C1 segment of cervical spinal cord (tissue), 14 donors: ENCODE results near the gene SHLD1.

Experiments
- DNase-seq, 14 donors: peaks; one replicate each; lab custom pipeline; 2025; lab: John Stamatoyannopoulos, UW

SHLD1 gene

GRCh38 chr20:5845681-5846615, 95.7 kb downstream of the SHLD1 start:
- DNase-seq: peak in 1 of 14 donors; percentile 70

GRCh38 chr20:5848711-5849505, 98.7 kb downstream of the SHLD1 start:
- DNase-seq: peak in 4 of 14 donors; percentile 2 to 97 (median 9)

- no peak for DNase-seq
Measured at GRCh38 chr20:5855939-5856338, 105.7 kb downstream of the SHLD1 start.

DNA sequence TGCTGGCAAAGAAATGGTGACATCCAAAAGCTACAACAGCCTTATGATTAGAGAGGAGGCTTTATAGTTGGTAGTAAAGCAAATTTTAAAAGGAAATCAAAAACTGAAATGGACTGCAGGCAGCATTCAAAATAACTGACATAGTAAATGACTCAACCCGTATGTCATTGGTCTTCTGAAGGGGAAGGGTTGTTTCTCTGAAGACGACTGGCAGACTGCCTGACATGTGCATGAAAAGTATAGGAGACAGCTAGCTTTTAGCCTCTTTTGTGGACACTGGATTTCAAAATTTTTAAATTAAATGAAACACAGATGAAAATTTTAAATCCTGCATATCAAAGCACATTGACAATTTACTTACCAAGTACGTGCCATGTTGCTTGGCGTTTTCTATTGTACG, 109.4 kb downstream of the SHLD1 start:
- DNase-seq: no peak

DNA sequence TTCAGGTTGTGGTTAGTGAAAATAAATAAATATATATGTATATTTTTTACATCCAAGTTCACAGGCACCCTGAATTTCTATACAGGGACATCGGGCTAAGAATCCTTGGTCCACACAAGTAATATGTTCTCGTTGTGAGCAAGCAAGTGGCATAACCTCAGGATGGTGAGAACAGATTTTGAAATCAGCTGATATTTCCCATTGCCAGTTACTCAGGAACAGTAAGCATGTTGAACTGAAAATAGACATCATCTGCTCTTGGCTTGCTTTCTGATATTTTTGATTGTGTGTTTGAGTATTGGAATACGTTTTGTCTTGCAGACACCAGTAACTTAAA, 112.5 kb downstream of the SHLD1 start:
- DNase-seq: peak in 1 of 14 donors; percentile 86

DNA sequence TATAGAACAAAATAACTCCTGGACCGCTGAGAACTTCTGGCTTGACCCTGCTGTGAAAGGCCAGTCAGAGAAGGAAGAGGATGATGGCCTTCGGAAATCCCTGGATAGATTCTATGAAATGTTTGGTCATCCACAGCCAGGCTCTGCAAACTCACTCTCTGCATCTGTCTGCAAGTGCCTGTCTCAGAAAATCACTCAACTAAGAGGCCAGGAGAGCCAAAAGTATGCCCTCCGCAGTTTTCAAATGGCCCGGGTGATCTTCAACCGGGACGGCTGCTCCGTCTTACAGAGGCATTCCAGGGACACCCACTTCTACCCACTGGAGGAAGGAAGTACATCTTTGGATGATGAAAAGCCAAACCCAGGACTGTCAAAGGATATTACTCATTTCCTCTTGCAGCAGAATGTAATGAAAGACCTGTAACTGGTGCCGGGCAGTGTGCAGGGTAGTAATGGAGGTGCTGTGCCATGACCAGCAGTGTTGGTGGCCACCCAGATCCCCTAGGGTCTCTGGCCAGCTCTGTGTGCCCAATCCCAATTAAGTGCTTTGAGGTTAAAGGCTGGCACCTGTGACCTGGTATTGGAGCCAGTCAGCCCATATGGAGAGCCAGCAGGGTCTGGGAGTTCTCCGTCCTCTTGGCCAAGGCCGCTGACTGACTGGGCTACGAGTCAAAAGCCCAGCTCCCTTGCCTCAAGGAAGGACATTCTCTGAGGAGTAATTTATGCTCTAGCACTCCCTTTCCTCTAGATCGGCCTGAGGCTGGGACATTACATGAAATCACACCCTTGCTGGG, 113.0 kb downstream of the SHLD1 start:
- DNase-seq: peak in 6 of 14 donors; percentile 1 to 99 (median 28)

DNA sequence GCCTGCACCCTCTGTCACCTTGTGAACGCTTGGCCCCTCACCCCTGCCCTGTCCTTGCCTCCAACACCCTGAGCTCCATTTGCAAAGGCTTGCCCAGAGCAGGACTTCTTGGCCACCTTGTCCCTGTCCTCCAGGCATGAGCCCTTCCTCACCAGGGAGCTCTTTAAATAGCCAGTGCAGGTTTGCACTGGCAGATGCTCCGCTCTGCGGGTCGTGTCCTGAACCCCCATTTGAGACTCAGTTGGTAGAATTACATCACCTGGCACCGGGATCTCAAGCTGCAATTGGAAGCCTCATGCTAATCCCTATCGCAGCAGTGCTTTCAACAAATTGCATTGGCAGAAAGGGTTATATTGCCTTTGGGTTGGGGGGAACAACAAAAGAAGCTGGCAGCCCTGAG, 114.2 kb downstream of the SHLD1 start:
- DNase-seq: peak in 3 of 14 donors; percentile 24 to 99 (median 46)

- no peak for DNase-seq
Measured at GRCh38 chr20:5864873-5865587, 114.8 kb downstream of the SHLD1 start.

DNA sequence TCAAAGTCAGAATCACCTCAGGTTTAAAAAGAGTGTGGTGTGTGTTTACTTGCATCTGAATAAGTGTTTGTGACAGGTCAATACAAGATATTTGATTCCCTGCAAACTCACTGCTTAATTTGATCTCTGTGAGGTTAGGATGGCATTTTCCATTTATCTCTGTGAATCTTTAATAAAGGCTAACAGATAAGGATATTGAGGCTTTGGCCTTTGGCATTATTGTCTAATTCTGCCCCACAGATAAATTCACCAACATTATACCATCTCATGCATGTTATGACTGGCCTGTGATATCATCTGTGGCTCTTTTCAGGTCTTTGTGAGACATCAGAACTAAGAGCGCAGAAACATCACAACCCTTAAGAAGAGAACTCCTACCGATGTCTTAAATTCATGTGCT, 115.4 kb downstream of the SHLD1 start:
- DNase-seq: no peak

- DNase-seq: peak in 1 of 14 donors; percentile 75
Measured at GRCh38 chr20:5870568-5870981, 120.4 kb downstream of the SHLD1 start.

GRCh38 chr20:5871459-5872410, 121.5 kb downstream of the SHLD1 start:
- DNase-seq: peak in 1 of 14 donors; percentile 75

DNA sequence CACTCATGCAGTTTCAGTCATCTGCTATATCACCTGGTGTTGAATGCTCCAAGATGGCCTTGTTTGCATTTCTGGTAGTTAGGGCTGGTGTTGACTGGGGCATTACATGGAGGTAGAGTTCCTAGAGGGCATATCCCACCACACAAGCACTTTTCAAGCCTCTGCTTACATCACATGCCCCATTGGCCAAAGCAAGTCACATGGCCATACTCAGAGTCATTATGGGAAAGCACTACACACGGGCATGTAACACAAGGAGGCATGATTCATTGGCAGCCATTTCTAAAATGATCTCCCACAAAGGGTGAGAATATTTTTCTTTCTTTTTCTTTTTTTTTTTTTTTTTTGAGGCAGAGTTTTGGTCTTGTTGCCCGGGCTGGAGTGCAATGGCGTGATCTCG, 126.9 kb downstream of the SHLD1 start:
- no peak for DNase-seq

- no peak for DNase-seq
Measured at GRCh38 chr20:5880326-5880725, 130.1 kb downstream of the SHLD1 start.

DNA sequence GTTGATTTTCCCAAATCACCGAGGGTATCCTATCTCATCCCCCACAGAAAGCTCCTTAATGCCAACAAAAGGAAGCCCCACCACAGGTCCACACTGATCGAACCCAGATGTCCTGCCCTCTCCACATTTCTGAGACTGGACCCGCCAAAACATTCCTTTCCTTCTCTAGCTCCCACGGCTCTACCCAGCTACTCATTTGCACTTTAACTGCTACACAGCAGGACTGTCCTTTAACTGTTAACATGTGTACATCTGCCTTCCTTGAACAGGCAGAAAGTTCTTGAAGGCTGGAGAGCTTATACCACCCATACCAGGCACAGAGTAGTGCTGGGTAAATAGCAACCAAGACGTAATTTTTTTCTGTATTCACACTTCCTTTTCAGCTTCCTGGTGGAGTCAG, 131.5 kb downstream of the SHLD1 start:
- no peak for DNase-seq

DNA sequence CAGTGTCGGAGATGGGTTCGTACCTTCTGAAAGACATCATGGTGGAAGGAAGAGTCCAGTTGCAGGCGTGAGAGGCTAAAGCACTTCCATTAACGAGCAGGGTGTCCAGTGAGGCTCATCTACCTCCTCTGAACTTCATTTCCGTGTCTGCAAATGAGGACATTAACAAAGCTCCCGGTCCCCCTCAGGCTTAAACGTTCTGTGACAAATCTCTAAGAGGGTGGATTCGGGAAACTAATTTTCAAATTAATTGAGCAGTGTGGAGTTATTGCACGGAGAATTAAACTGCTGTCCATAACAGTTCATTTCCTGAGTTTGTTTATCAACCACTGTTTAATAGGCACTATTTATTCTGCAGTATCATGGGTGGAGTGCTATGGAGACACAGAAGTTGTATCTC, 132.0 kb downstream of the SHLD1 start:
- no peak for DNase-seq

DNA sequence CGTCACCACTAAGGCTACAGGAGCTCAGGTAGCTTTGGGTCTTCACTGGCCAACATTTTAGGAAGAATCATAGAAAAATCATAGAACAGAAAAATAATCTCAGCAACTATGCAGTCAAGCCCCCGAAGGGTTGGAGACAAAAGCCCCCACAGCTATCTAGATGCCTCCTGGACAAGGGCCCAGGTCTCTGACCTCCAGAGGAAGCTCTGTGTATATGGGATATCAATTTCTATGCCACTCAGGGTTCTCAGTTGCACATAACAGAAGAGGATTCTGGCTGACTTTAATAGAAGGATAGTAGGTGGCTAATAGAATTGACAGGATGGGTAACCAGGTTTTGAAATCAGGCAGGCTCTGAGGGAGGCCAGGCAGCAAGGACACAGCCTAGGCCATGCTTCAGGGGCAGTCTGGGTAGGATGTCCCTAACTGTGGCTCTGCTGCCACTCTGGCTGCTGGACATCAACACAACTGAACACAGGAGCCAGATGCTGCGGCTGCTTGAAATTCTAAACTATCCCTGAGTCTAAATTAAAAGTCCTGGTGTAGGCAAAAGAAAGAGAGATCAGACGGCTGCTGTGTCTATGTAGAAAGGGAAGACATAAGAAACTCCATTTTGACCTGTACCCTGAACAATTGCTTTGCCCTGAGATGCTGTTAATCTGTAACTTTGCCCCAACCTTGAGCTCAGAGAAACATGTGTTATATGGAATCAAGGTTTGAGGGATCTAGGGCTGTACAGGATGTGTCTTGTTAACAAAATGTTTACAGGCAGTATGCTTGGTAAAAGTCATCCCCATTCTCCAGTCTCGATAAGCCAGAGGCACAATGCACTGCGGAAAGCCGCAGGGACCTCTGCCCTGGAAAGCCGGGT, 134.5 kb downstream of the SHLD1 start:
- no peak for DNase-seq

- DNase-seq: no peak
Measured at GRCh38 chr20:5885866-5886265, 135.7 kb downstream of the SHLD1 start.

- no peak for DNase-seq
Measured at GRCh38 chr20:5886788-5887187, 136.6 kb downstream of the SHLD1 start.

GRCh38 chr20:5887386-5887785, 137.2 kb downstream of the SHLD1 start:
- no peak for DNase-seq
